C1 segment of cervical spinal cord (tissue), 14 donors: Measurements from ENCODE around the gene GMPR.

Experiments
- DNase-seq, 14 donors: peaks; one replicate each; lab custom pipeline; 2025; lab: John Stamatoyannopoulos, UW

GMPR gene

DNA sequence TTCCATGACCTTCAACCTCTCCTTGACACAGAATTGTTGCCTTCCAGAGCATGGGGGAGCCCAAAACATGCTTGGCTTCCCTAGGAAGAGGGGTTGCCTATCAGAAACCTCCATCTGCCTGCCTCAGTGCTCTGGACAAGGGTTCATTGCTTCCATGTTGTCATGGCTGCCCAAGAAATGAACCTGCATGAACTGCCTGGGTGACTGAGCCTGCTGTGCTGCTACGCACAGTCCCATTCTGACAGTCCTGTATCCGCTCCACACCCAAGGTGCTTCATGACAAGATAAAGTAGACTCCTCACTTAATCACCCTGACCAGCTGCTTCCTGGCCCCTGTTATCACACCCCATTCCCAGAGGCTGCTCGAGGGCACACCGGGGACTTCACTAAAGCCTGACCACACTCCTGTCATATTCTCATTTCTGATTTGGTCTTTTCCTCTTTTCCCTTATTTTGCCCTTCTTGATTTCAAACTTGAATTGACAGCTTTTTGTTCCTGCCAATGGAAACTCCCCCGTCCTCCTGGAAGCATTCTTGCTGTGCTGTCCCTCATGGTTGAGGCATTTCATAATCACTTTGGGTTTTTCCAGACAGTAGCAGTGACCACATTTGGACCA, 31.9 kb downstream of the GMPR start:
- DNase-seq = no peak

DNA sequence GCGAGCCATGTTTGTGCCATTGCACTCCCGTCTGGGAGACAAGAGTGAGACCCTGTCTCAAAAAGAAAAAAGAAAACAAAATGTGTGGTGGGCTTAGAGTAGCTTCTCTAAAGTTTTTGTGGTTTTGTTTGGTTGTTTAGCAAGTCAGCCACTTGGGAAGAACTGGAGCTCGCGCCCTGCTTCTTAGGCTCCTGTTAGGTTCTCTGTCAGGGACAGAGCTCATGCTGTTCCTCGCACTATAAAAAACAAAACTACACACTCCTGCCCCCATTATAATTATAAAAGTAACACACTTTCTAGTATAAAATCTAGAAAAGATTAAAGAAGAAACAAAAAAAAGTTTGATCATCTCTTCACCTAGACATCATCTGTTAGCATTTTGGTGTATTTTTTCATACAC, 33.0 kb downstream of the GMPR start:
- DNase-seq = no peak

DNA sequence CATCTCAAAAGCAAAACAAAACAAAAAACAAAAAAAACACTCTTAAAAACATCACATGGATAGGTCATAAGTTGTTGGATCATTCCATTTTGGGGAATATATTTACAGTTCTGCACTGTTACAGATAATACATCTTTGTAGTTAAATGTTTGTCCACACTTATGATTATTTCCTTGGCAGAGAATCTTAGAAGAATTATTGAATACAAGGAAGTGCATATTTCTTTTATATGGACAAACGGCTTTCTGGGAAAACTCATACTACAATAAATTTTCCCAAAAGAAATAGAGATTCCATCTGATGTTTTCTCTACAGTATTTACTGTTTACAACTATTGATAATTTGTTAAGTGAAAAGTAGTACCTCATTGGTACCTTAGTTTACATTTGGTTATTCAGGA, 33.8 kb downstream of the GMPR start:
- DNase-seq = no peak

DNA sequence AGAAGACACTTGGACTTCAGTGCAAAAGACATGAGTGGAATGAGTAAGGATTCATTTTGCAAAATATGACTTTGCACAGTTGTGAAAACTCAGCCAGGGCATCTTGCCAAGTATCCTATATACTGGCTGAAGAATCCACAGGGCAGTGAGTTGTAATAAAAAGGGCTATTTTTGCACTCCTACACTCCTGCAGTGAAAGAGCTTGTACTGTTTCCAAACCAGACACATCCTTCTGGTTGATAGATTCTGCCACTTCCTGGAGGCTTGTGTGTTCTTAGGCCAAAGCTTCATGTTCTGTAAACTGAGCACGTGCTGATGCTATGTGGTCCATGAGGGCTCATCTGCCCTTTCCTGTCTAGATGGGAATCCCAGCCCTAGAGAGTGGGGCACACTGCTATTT, 34.9 kb downstream of the GMPR start:
- no peak for DNase-seq

DNA sequence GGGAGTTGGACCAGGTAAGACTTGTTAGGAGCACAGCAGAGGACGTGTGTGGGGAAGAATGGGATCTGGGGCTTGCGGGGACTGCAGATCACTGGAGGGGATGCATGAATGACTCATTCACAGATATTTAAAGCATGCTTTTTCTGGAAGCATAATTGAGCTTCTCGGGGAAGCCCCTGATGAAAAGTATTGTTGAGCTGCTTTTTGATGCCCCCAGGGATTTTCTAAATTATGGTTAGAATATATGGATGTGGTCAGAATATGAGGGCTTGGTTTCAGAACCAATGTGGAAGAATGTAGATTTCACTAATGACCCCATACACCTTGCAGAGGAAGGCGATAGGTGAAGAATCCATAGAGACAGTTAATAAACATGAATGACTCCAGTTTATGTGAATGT, 36.1 kb downstream of the GMPR start:
- no peak for DNase-seq

DNA sequence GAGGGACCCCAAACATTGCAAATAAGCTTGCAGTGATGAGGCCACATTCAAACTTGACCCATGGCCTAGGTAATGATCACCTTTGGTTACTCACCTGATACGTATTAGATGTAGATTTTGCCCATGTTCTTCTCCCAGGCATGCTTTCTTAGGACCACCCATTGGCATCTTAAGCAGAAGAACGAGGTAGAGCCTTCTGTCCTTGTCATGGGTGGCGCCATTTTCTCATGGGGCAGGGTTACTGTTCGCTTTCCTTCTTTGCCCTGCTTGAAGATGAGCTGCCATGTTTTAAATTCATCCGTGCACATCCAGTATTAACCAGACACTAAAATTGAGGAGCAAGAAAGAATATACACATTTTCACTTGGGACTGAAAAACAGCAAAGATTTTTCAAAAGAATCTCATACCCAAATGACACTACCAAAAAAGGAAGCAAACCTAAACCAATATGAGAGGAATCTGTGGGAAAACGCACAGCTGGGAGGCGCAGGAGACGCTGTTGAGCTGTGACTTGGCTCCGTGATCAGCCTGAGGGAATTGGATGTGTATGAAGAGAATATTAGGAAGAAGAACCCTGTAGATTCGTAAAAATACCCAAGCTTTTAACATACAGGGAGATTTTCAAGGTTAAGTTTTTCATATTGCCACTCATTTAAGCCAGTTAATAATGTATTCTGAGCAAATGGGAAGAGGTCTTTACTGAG, 36.6 kb downstream of the GMPR start:
- no peak for DNase-seq

DNA sequence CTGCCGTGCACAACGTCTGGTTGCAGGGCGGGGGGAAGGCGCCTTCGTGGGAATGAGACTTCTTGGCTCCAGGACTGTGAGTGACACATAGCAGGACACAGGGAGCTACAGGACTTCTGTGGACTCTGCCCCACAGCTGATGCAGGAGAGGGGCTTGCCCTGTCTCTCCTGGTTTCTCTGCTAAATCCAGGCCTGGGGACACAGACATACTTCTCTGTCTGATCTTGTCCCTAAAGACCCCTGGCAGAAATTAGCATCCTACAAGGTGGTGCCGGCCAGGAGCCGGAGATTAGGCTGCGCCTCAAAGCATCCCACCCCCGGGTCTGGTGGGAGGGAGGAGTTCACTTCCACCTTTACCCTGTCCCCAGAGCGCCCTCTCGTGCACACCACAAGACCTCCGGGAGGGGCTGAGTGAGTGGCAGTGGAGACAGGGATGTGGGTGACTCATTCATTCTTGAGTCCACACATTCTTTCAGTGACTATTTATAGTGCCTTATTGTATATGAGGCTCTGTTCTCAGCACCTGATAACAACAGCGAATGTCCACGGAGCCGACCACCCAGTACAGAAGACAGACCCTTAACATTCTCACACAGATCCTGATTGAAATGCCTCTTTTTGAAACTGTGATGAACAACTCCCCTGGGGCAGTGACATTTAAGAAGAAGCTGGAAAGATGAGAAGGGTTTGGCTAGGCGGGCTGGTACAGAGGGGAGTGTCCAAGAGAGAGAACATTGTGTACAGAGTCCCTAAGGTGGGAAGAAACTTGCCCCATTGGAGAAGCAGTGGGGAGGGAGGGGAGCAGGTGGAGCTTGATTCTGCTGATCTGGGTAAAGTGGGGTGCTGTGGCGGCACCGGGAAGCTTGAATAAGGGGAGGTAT, 39.0 kb downstream of the GMPR start:
- DNase-seq = peak in 4 of 14 donors; percentile 7 to 62 (median 16)

DNA sequence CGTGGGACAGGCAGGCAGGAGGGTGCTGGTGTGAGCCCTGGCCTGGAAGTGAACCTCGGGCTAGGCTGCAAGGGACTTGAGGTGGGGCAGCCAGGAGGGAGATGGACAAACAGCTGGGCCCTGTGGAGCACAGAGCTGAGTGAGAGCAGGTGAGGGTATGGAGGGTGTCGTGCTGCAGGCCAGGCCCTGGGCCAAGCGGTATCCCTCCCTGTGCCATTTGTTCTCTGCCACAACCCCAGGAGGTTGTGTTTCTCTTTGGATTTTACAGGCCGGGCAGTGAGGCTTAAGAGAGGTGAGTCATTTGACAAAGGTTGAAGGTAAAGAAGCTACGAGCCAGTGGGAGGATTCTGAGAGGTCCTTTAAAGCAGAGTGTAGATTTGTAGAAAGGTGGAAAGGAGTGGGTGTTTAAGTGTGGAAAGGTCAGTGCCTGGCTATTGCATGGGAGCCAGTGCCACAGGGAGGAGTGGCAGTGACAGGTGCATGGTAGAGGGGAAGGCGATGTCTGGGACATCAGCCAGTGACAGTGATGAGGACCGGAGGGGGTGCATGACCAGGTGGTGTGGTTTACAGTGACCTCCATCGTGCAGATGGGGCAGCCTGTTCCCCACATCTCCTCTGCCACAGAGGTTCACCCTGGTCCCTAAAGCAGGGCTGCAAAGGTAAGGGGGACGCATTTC, 39.8 kb downstream of the GMPR start:
- peak in 1 of 14 donors; percentile 55 for DNase-seq

DNA sequence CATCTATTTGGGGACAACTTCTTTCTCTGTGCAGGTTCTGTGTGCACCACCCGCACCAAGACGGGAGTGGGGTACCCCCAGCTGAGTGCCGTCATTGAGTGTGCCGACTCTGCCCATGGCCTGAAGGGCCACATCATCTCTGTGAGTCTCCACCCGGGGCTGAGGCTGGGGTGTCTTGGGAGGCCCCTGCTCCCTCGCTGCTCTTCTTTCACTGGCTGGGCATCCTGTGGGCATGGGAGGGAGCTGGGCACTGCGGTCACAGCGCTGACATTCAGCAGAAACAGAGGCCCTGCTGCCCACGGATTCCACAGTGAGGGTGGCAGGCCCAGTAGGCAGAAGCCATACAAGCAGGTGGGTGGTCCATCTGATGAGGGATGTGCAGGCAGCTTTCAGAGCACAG, 40.4 kb downstream of the GMPR start:
- DNase-seq = no peak

DNA sequence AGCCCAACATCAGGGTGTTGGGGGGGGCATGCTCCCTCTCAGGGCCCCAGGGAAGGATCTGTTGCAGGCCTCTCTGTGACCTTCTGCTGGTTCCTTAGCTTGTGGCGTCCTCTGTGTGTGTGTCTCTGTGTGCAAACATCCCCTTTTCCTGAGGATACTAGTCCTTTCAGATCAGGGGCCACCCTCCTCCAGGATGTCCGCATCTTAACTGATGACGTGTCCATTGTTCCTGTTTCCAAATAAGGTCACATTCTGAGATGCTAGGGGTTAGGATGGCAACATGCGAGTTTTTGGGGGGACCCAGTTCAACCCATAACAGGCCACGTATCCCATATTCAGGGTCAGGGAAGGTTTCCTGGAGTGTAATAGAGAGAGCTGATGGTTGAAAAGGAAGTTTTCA, 40.9 kb downstream of the GMPR start:
- DNase-seq = no peak

DNA sequence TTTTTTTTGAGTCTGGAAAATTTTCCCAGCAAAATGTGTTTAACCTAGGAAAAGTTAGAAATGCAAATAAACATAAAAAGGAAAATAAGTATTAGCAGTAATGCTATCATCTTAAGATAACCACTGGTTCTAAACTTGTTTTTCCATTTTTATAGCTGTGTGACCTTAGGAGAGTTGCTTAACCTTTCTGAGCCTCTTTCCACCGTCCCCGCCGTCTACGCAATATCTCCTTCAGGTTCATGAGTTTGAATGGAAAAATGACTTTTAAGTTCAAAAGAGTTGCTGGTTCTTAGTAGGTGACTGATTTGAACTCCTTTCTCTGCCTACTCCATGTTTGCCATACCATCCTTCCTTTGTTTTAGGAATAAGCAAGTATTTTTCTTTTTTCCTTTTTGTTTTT, 44.0 kb downstream of the GMPR start:
- no peak for DNase-seq

DNA sequence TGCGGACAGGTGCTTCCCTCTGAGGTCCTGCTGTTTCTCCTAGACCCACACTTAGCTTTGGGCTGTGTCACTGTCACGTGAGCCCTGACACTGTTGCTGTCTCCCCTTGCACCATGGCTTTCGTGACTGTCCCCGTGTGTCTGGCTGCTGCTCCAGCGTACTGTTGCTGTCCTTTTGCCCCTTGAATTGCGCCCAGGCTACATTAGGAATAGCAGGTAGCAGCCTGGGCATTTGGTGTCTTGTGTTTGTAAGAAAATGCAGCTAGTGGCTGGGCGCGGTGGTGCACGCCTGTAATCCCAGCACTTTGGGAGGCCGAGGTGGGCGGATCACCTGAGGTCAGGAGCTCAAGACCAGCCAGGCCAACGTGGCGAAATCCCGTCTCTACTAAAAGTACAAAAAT, 46.1 kb downstream of the GMPR start:
- no peak for DNase-seq

DNA sequence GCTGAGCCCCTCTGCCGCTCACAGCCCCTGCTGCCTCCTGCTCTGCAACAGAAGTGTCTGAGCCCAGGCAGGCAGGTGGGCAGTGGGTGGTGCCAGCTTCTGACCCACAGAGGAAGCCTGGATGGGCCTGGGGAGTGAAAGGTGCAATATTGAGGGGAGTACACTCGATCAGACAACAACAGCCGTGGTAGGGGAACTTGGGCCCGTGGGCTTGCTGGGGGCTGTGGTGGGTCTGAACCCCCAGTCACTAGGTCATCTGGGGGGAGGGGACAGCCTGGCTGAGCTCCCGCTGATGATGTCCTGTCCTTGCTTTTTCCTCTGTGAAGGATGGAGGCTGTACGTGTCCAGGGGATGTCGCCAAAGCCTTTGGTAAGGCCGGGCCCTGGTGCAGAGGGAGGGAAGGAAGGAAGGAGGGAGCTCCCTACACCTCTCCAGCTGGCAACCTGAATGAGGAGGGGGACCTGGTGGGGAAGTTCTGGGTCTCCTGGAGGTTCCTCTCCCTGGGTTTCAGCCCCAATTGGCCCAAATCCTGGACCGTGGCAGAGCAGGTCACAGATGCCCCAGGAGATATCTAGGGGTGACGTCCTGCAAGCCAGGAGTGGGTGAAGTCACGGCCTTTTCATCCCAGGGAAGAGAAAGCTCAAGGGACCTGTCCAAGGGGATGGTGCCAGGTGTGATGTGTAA, 47.2 kb downstream of the GMPR start:
- DNase-seq = no peak

DNA sequence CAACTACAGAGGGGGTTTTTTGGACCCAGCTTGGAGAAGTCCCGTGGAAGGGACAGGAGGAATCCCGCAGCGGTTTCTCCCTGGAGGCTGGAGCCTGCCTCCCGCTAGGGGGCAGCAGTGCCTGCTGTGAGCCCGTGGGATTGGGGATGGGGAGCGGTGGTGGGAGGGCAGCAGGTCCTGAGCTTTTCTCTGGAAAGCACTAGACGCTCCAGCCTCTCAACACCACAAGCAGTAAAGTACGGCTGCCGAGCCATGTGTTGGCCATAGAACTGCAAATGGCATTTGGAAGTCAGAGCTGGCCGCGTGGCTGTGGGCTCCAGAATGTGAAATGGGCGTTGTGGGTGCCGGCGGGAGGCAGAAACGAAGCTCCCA, 47.8 kb downstream of the GMPR start:
- peak in 11 of 14 donors; percentile 15 to 75 (median 37) for DNase-seq

DNA sequence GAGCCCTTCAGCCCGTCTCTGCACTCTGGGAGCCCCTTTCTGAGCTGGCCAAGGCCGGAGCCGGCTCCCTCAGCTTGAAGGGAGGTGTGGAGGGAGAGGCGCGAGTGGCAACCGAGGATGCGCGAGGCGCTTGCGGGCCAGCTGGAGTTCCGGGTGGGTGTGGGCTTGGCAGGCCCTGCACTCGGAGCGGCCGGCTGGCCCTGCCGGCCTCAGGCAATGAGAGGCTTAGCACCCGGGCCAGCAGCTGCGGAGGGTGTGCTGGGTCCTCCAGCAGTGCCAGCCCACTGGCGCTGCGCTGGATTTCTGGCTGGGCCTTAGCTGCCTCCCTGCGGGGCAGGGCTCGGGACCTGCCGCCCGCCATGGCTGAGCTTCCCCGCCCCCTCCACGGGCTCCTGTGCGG, 49.8 kb downstream of the GMPR start:
- no peak for DNase-seq

DNA sequence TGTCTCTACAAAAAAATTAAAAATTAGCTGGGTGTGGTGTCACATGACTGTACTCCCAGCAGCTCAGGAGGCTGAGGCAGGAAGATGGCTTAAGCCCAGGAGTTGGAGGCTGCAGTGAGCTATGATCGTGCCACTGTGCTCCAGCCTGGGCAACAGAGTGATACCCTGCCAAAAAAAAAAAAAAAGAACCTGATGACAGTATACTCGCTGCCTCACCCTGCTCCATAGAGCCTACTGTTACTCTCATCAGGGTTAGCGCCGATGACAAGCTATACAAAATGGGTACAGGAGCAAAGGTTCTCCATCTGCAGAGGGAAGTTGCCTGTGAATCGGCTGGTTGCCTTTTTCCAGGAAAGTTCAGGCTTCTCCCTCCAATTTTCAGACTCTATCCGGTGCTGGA, 53.4 kb downstream of the GMPR start:
- no peak for DNase-seq

DNA sequence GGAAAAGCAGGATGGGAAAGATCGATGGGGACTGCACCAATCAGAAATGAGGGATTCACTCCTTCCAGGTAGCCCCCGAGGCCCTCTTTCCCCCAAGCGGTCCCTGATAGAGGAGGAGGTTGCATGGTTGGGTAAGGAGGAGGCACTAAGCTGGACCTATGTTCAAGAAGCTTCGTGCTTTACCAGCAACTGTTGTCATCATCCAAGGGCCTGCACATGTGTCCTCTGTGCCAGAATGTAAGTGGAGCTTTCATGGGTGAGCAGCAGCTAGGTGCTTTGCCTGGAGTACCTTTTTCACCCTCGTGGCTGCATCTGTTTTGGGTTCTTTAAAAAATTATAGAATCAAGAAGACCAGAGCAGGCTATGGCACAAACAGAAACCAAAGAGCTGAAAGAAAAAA, 54.0 kb downstream of the GMPR start:
- DNase-seq = no peak

DNA sequence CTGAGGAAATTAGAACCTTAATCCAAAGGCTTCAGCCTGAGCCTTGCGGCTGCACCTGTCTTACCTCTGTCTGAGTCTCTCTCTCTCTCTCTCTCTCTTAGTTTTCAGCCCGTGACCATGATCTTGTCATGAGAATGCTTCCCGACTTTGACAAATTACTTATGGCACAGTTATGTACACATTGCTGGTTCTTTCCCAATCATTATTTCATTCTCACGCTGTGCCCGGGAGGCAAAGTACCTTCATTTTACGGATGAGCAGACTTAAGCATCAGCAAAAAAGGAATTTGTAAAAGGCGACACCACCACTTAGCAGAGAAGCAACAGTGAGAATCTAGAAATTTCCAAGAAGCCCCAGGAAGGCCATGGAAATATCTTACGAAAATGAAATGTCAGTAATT, 54.6 kb downstream of the GMPR start:
- DNase-seq = no peak

DNA sequence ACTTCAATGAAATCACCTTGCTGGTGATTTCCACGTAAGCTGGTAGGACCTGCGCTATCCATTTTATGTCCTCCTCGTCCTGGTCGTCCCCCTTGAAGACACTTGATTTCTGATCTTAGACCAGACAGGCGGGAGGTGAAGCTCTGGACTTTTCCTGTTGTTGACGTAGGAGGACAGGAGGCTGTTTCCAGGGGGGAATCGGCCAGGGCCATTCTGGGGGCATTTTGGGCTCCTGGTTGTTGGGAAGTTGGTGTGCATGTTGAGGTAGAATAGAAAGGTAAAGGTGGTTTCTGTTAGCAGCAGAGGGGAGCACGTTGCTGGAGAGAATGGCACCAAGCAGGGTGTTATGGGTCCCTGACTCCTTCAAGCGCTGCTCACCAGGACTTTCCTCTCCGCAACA, 56.0 kb downstream of the GMPR start:
- DNase-seq = no peak

DNA sequence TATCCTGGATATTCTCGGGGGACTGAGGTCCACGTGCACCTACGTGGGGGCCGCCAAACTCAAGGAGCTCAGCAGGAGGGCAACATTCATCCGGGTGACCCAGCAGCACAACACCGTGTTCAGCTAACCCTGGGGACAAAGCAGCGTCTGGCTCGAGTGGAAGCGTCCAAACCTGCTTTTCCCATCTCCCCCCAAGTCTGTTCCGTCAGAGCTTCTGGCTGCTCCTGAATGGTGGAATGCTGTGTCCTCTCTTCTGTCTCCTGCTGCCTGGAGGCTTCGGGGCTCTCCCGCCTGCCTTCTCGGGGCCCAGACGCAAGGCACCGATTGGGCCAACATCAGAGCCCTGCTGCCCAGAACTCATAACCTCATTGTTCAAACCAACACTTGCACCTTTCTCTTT, 56.7 kb downstream of the GMPR start:
- DNase-seq = peak in 1 of 14 donors; percentile 16

DNA sequence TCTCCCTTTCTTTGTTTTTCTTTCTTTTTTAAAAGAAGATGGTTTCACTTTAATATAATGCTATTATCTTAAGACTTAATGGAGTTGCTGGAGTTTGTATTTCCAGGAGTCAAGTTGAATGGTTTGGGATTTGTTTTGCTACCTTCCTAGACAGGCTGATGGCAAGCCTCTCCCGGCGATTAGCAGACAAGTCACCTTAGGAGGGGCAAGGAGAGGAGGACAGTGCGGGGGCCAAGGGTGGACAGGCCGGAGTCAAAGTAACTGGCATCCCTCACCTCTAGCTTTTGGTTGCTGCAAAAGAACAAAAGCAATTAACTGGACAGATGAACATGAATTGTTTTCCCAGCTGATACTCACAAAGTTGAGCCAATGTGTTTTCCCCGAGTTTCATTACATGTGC, 57.1 kb downstream of the GMPR start:
- DNase-seq = no peak
